NB4 (cell line): ENCODE results near the gene ACACA.

ENCODE experiments used
- MYC ChIP-seq: IDR thresholded peaks from 2 replicates; pipeline ENCODE4 v1.6.1; 2011; ENCODE audit warnings: low read depth, low read length
- POLR2A ChIP-seq: IDR thresholded peaks from 2 replicates; pipeline ENCODE4 v1.6.1; 2011; ENCODE audit warnings: mild to moderate bottlenecking; ENCODE audit not compliant: insufficient read length; ENCODE audit errors: extremely low read depth
- TF ChIP-seq, protein P1 (sequence below): IDR thresholded peaks from one replicate; pipeline ENCODE4 v1.5.1; 2012; ENCODE audit warnings: low read depth, low read length
- TF ChIP-seq, protein P2 (sequence below): IDR thresholded peaks from 2 replicates; pipeline ENCODE4 v1.6.1; 2011; ENCODE audit warnings: low read depth, low read length

DNA sequence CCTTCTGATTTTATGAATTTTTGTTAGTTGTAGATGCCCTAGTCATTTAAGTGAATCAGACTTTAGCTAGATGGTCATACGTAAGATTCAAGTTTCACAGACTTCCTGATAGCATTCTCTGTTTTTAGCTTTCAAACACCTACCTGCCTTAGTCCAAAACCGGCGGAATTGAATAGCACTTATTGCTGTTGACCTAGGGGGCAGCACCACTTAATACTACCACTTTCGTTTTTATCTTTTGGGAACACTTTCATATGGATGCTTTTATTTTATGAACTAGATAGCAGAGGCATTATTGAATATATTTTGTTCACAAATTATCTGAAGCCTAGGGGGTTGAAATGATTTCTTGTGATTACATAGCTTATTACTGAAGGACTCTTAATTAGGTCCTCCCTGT, 31.5 kb upstream of the ACACA start:
- TF ChIP-seq, protein P1, sequence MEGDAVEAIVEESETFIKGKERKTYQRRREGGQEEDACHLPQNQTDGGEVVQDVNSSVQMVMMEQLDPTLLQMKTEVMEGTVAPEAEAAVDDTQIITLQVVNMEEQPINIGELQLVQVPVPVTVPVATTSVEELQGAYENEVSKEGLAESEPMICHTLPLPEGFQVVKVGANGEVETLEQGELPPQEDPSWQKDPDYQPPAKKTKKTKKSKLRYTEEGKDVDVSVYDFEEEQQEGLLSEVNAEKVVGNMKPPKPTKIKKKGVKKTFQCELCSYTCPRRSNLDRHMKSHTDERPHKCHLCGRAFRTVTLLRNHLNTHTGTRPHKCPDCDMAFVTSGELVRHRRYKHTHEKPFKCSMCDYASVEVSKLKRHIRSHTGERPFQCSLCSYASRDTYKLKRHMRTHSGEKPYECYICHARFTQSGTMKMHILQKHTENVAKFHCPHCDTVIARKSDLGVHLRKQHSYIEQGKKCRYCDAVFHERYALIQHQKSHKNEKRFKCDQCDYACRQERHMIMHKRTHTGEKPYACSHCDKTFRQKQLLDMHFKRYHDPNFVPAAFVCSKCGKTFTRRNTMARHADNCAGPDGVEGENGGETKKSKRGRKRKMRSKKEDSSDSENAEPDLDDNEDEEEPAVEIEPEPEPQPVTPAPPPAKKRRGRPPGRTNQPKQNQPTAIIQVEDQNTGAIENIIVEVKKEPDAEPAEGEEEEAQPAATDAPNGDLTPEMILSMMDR: no peak
- TF ChIP-seq POLR2A (no peak), MYC (no peak)
- TF ChIP-seq, protein P2, sequence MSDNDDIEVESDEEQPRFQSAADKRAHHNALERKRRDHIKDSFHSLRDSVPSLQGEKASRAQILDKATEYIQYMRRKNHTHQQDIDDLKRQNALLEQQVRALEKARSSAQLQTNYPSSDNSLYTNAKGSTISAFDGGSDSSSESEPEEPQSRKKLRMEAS: no peak
